ENCODE measurements around the gene THRB. TPM values are rescaled to one million over a fixed set of nuclear protein-coding genes. Genes with fewer than 3 reads are reported as not detected.
A peak's percentile ranks its signal among the peaks of the same experiment; 100 is the strongest.

THRB gene
- total RNA-seq, 6 experiments from 2014 or later, result 14.5 to 29.5 (median 17.3) TPM

DNA sequence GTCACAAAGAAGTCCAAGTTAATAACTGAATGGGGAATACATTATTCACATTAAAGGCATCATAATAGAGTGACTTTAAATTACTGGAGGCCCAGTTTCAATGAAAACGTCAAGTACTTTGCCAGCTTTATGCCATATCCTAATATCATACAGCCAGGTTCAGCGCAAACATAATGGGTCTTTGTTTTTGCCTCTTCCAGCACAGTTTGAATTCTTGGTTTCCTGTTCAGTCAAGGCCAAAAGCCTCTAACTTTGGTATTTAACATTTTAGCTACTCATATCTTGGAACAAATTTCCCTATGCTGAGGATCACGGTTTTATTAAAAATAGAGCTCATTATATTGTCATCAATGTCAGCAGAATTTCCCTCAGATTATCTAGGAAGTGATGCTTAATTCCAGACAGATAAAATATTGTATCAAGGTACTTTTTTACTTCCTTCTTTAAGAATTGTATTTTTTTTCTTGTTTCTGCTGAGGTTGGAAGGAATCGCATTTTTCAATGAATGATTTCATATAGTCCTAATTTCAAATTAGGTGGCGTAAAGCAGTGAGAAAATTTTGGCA lies 269.2 kb downstream of the THRB start:
- Histone ChIP-seq H3K4me3 (no peak overlapping the region), H3K4me1 (no peaks in the 10 kb centered on the region), H3K9me3 (no peaks in the 10 kb centered on the region), H3K27ac (no peak overlapping the region), H3K36me3 (peaks cover 0 to 4% (median 0%) of the 10 kb centered on the region in 4 donors), H3K27me3 (no peaks in the 10 kb centered on the region)
- peak in 3 of 4 donors; percentile 12 to 28 (median 16) for ATAC-seq
- WGBS (ENCODE audit: insufficient coverage, low coverage, low lambda C conversion rate, missing lambda C conversion rate), result 61% methylated on average over 5 of the region's 5 CpGs
- TF ChIP-seq POLR2A (IDR thresholded peaks at IDR 0.05), result no peak
- TF ChIP-seq, protein P1, sequence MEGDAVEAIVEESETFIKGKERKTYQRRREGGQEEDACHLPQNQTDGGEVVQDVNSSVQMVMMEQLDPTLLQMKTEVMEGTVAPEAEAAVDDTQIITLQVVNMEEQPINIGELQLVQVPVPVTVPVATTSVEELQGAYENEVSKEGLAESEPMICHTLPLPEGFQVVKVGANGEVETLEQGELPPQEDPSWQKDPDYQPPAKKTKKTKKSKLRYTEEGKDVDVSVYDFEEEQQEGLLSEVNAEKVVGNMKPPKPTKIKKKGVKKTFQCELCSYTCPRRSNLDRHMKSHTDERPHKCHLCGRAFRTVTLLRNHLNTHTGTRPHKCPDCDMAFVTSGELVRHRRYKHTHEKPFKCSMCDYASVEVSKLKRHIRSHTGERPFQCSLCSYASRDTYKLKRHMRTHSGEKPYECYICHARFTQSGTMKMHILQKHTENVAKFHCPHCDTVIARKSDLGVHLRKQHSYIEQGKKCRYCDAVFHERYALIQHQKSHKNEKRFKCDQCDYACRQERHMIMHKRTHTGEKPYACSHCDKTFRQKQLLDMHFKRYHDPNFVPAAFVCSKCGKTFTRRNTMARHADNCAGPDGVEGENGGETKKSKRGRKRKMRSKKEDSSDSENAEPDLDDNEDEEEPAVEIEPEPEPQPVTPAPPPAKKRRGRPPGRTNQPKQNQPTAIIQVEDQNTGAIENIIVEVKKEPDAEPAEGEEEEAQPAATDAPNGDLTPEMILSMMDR (IDR thresholded peaks at IDR 0.05), result no peak
- DNase-seq, result no peak
- intact Hi-C loops (cut with DNase I), result no loop called here

DNA sequence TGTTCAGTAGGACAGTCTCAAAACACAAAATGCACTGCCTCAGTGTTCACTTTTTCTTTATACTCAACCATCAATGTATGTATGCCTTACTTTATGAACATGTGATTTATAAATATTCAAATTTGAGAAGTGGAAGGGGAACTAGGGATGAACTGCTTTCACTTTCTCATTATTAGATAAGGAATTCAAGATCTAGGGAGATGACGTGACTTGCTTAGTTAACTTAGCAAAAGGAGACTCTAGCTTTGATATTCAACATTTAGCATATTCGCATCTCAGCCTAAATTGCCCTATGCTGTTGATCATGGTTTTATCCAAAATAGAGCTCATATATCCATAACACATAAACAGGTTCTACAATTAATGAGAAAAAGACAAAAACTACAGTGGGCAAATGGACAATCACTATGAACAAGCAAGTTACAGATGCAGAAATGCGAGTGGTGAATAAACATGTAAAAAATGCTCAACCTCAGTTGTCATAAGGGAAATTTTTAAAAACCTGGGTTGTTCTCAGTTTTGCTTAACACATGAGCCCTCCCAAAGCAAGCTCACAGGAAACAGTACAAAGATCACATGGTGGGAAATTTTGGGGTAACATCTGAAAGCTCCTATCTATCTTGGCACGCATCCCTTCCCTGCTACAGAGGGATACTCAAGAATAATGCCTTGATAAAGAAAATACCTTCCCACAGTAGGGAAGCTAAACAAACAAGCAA lies 269.8 kb downstream of the THRB start:
- intact Hi-C loops (cut with DNase I), result no loop called here
- no peaks in the 10 kb centered on the region for H3K9me3 ChIP-seq
- H3K27ac ChIP-seq, result no peak overlapping the region
- H3K4me3 ChIP-seq, result no peak overlapping the region
- ATAC-seq, result no peak
- TF ChIP-seq, protein P1 (IDR thresholded peaks at IDR 0.05), result no peak
- TF ChIP-seq POLR2A (IDR thresholded peaks at IDR 0.05), result no peak
- no peaks in the 10 kb centered on the region for H3K4me1 ChIP-seq
- WGBS (ENCODE audit: insufficient coverage, low coverage, low lambda C conversion rate, missing lambda C conversion rate), result 72% methylated on average over 4 of the region's 4 CpGs
- DNase-seq, result no peak
- no peaks in the 10 kb centered on the region for H3K27me3 ChIP-seq
- H3K36me3 ChIP-seq, result peaks cover 0 to 4% (median 0%) of the 10 kb centered on the region in 4 donors

DNA sequence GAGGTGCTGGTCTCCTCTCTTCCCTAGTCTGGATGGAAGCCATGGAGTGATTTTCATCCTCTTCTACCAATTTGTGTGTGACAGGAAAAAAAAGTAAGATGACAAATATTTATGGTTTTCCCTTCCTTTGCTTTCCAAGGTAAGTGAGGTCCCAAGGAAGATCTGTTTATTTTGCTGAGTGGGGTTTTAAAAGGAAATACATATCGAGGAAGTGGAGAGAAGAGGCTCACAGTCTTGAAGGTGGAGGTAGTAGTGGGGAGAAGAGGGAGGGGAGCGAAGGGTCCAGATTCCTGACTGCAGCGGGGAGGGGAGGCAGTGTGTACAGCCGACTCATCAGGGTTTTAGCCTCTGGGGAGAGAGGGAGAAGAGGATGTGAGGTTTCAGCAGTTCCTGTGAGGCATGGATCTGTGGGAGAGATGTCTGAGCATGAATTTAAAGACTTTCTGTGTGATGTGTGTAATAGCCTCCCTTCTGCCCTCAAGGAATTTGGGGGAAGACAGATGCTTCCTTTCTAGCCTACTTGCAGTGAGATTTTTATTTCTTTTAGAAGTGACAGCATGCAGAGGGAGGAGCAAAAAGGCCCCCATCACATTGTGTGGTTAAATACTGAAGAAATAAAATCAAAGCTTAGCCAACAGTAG lies 272.4 kb downstream of the THRB start:
- Histone ChIP-seq H3K27ac (no peak overlapping the region), H3K27me3 (no peaks in the 10 kb centered on the region), H3K9me3 (no peaks in the 10 kb centered on the region), H3K4me1 (no peaks in the 10 kb centered on the region), H3K36me3 (no peaks in the 10 kb centered on the region), H3K4me3 (no peak overlapping the region)
- TF ChIP-seq, protein P1 (IDR thresholded peaks at IDR 0.05), result no peak
- TF ChIP-seq POLR2A (IDR thresholded peaks at IDR 0.05), result no peak
- no peak for ATAC-seq
- 69% methylated on average over 3 of the region's 4 CpGs for WGBS (ENCODE audit: insufficient coverage, low coverage, low lambda C conversion rate, missing lambda C conversion rate)
- no peak for DNase-seq
- intact Hi-C loops (cut with DNase I), result no loop called here

DNA sequence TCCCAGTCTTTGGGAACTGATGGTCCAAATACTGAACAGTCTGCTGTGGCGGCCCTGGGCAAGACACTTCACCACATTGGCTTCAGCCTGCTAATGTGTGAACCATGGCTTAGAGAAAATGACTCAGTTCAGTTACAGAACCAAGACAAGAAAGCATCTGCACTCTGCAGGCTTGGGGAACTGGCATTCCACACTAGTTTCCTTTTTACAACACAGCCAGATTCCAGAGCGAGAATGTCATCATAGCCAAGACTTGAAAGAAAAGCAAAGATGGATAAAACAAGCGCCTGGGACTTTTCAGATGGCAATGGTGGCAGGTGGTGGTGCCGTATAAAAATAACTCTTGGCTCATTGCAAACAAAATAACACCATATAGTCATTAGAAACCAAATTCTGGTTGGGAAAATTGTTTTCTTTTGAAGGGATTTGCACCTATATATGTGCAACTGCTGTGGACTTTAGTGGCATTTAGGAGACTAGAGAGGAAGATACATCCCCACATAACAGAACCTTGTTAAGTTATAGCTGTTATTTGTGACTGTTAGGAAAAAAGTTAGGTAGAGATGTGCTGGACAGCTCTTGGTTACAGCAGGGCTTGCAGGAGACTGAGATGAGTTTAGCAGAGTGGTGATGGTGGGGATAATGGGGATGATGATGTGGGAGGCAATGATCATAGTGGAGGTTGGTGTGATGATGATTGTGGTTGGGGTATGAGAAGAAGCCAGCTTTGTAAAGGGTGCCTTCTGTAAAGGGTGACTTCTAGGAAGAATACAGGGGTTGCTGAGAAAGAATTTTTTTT lies 273.6 kb downstream of the THRB start:
- Histone ChIP-seq H3K27me3 (no peaks in the 10 kb centered on the region), H3K4me3 (no peak overlapping the region), H3K4me1 (no peaks in the 10 kb centered on the region), H3K27ac (no peak overlapping the region), H3K9me3 (no peaks in the 10 kb centered on the region), H3K36me3 (no peaks in the 10 kb centered on the region)
- WGBS (ENCODE audit: insufficient coverage, low coverage, low lambda C conversion rate, missing lambda C conversion rate), result 80% methylated on average over 4 of the region's 4 CpGs
- DNase-seq (no peak), ATAC-seq (no peak)
- intact Hi-C loops (cut with DNase I), result no loop called here
- TF ChIP-seq POLR2A (IDR thresholded peaks at IDR 0.05), result no peak
- TF ChIP-seq, protein P1 (IDR thresholded peaks at IDR 0.05), result no peak
